WTC11 (cell line): Measurements from ENCODE around the gene FPR3. TPM values are rescaled to one million over a fixed set of nuclear protein-coding genes. Genes with fewer than 3 reads are reported as not detected.

Experiments used
- ATAC-seq: fragments of 200-7000 bp; cut with Tn5 transposase; 2 replicates; pipeline ENCODE4 v1.10.0; 2021; ENCODE audit warnings: mild to moderate bottlenecking, moderate library complexity
- CTCF ChIA-PET: fragments of 300-600 bp; sonication (Branson Sonifier 250); formaldehyde crosslinking; loops from one replicate; lab custom pipeline; 2021; ENCODE audit warnings: antibody characterized with exemption; lab: Charles Lee
- POLR2A ChIA-PET: fragments of 350-600 bp; sonication (Branson Sonifier 250); formaldehyde crosslinking; loops from one replicate; lab custom pipeline; 2021; ENCODE audit warnings: antibody characterized with exemption; lab: Charles Lee
- DNase-seq: peaks from one replicate; pipeline ENCODE4 v3.0.0; 2021; ENCODE audit warnings: low spot score
- H3K27ac Mint-ChIP-seq: 2 replicates; pipeline ENCODE4 v1.8.0; 2021; ENCODE audit warnings: mixed read lengths
- H3K27me3 Mint-ChIP-seq: 2 replicates; pipeline ENCODE4 v1.8.0; 2021; ENCODE audit warnings: low read depth, mild to moderate bottlenecking, moderate library complexity, mixed read lengths
- H3K36me3 Mint-ChIP-seq: 2 replicates; pipeline ENCODE4 v1.8.0; 2021; ENCODE audit warnings: mixed read lengths
- H3K4me1 Mint-ChIP-seq: 2 replicates; pipeline ENCODE4 v1.8.0; 2022; ENCODE audit warnings: mixed read lengths
- H3K4me3 Mint-ChIP-seq: 2 replicates; pipeline ENCODE4 v1.8.0; 2021; ENCODE audit warnings: mild to moderate bottlenecking, moderate library complexity, mixed read lengths
- H3K9me3 Mint-ChIP-seq: 2 replicates; pipeline ENCODE4 v1.8.0; 2021; ENCODE audit warnings: mixed read lengths
- AFF4 ChIP-seq: sonication (generic); formaldehyde crosslinking; IDR thresholded peaks from 2 replicates; pipeline ENCODE4 v1.8.1; 2023; ENCODE audit warnings: mild to moderate bottlenecking, missing genetic modification reagents, borderline replicate concordance
- ARID4B ChIP-seq: sonication (generic); formaldehyde crosslinking; IDR thresholded peaks from 2 replicates; pipeline ENCODE4 v1.8.0; 2023; ENCODE audit warnings: missing genetic modification reagents, mild to moderate bottlenecking, borderline replicate concordance
- ATF3 ChIP-seq: sonication (generic); formaldehyde crosslinking; conservative IDR thresholded peaks from 2 replicates; pipeline ENCODE4 v1.8.1; 2022; ENCODE audit warnings: mild to moderate bottlenecking, missing genetic modification reagents
- CBFB ChIP-seq: sonication (generic); formaldehyde crosslinking; IDR thresholded peaks from 2 replicates; pipeline ENCODE4 v1.8.1; 2022; ENCODE audit warnings: mild to moderate bottlenecking, low read depth, missing genetic modification reagents
- GABPB1 ChIP-seq: sonication (generic); formaldehyde crosslinking; IDR thresholded peaks from 2 replicates; pipeline ENCODE4 v1.8.1; 2023; ENCODE audit warnings: mild to moderate bottlenecking, missing genetic modification reagents
- NFATC4 ChIP-seq: fragments of 250-450 bp; sonication (Bioruptor Pico); IDR thresholded peaks from 2 replicates; pipeline ENCODE4 v1.9.0; 2021; ENCODE audit warnings: mild to moderate bottlenecking
- NFE2L1 ChIP-seq: sonication (generic); formaldehyde crosslinking; IDR thresholded peaks from 2 replicates; pipeline ENCODE4 v1.8.1; 2023; ENCODE audit warnings: missing genetic modification reagents
- NR2C2 ChIP-seq: sonication (generic); formaldehyde crosslinking; IDR thresholded peaks from 2 replicates; pipeline ENCODE4 v1.8.0; 2022; ENCODE audit warnings: mild to moderate bottlenecking, missing genetic modification reagents
- PREB ChIP-seq: sonication (generic); formaldehyde crosslinking; IDR thresholded peaks from 2 replicates; pipeline ENCODE4 v1.8.1; 2022; ENCODE audit warnings: mild to moderate bottlenecking, missing genetic modification reagents, moderate library complexity, borderline replicate concordance
- STAT6 ChIP-seq: sonication (generic); formaldehyde crosslinking; conservative IDR thresholded peaks from 2 replicates; pipeline ENCODE4 v1.8.1; 2023; ENCODE audit warnings: mild to moderate bottlenecking, low read depth, missing genetic modification reagents, moderate library complexity
- TCF7 ChIP-seq: sonication (generic); formaldehyde crosslinking; IDR thresholded peaks from 2 replicates; pipeline ENCODE4 v1.8.0; 2022; ENCODE audit warnings: mild to moderate bottlenecking, low read depth, missing genetic modification reagents, moderate library complexity
- TP53 ChIP-seq: sonication (generic); formaldehyde crosslinking; IDR thresholded peaks from 2 replicates; pipeline ENCODE4 v1.8.1; 2023; ENCODE audit warnings: mild to moderate bottlenecking, missing genetic modification reagents
- ZNF138 ChIP-seq: sonication (generic); formaldehyde crosslinking; conservative IDR thresholded peaks from 2 replicates; pipeline ENCODE4 v1.8.1; 2022; ENCODE audit warnings: mild to moderate bottlenecking, moderate library complexity, missing genetic modification reagents
- ZNF232 ChIP-seq: sonication (generic); formaldehyde crosslinking; IDR thresholded peaks from 2 replicates; pipeline ENCODE4 v1.8.0; 2022; ENCODE audit warnings: mild to moderate bottlenecking, missing genetic modification reagents
- ZSCAN18 ChIP-seq: fragments of 250-450 bp; sonication (Bioruptor Pico); IDR thresholded peaks from 2 replicates; pipeline ENCODE4 v2.1.2; 2022; ENCODE audit warnings: mild to moderate bottlenecking, moderate library complexity
- total RNA-seq: library from RNA; stranded (reverse); gene quantifications from 3 replicates; pipeline ENCODE4 v1.2.3, GENCODE V29; 2021

Gene FPR3
- total RNA-seq, 1 experiment from 2014 or later, result not detected

- TF ChIP-seq ARID4B (no peak), TCF7 (CRISPR knock-in tag) (no peak), ATF3 (CRISPR knock-in tag) (no peak), PREB (CRISPR knock-in tag) (no peak), NFE2L1 (CRISPR knock-in tag) (no peak)
- ATAC-seq, result no peak
- no peak overlapping the region for H3K4me3 Mint-ChIP-seq
- POLR2A ChIA-PET, result no interaction called here
- no peak for DNase-seq
- CTCF ChIA-PET, result no interaction called here
- H3K9me3 Mint-ChIP-seq, result peaks cover 31% of the 10 kb centered on the region
- peaks cover 13% of the 10 kb centered on the region for H3K36me3 Mint-ChIP-seq
- H3K27ac Mint-ChIP-seq, result no peak overlapping the region
- no peaks in the 10 kb centered on the region for H3K4me1 Mint-ChIP-seq
- no peaks in the 10 kb centered on the region for H3K27me3 Mint-ChIP-seq
These were observed 5.7 kb downstream of the FPR3 start for GRCh38 chr19:51800473-51801244.

GRCh38 chr19:51802775-51803174 is 7.8 kb downstream of the FPR3 start:
- POLR2A ChIA-PET, result no interaction called here
- Mint-ChIP-seq H3K9me3 (peaks cover 51% of the 10 kb centered on the region), H3K4me3 (no peak overlapping the region), H3K27ac (no peak overlapping the region), H3K4me1 (peaks cover 11% of the 10 kb centered on the region; the same call in 1 of the 2 replicates), H3K36me3 (peaks cover 33% of the 10 kb centered on the region), H3K27me3 (no peaks in the 10 kb centered on the region)
- DNase-seq, result no peak
- CTCF ChIA-PET, result no interaction called here
- ATAC-seq, result no peak
- TF ChIP-seq ARID4B (no peak), NFE2L1 (CRISPR knock-in tag) (no peak), ZNF232 (CRISPR knock-in tag) (no peak), TP53 (no peak), GABPB1 (CRISPR knock-in tag) (no peak), ZSCAN18 (CRISPR knock-in tag) (no peak), NR2C2 (CRISPR knock-in tag) (no peak), ZNF138 (CRISPR knock-in tag) (no peak), NFATC4 (CRISPR knock-in tag) (no peak), AFF4 (CRISPR knock-in tag) (no peak), CBFB (CRISPR knock-in tag) (no peak), STAT6 (CRISPR knock-in tag) (no peak)
